AG09319 (cell line): ENCODE results near the gene TMEM59.

ENCODE experiments used
- DNase-seq: peaks from one replicate; pipeline ENCODE4 v3.0.0-alpha.2; 2010; ENCODE audit warnings: low read depth; ENCODE audit errors: extremely low read depth
- TF ChIP-seq, protein P1 (sequence below): IDR thresholded peaks from 2 replicates; pipeline ENCODE4 v1.5.1; 2011; ENCODE audit warnings: low read depth, mild to moderate bottlenecking, inconsistent platforms, low read length, moderate library complexity

TMEM59 gene

GRCh38 chr1:53979712-53980450 is 73.1 kb downstream of the TMEM59 start:
- TF ChIP-seq, protein P1, sequence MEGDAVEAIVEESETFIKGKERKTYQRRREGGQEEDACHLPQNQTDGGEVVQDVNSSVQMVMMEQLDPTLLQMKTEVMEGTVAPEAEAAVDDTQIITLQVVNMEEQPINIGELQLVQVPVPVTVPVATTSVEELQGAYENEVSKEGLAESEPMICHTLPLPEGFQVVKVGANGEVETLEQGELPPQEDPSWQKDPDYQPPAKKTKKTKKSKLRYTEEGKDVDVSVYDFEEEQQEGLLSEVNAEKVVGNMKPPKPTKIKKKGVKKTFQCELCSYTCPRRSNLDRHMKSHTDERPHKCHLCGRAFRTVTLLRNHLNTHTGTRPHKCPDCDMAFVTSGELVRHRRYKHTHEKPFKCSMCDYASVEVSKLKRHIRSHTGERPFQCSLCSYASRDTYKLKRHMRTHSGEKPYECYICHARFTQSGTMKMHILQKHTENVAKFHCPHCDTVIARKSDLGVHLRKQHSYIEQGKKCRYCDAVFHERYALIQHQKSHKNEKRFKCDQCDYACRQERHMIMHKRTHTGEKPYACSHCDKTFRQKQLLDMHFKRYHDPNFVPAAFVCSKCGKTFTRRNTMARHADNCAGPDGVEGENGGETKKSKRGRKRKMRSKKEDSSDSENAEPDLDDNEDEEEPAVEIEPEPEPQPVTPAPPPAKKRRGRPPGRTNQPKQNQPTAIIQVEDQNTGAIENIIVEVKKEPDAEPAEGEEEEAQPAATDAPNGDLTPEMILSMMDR: no peak
- DNase-seq: no peak
